SK-N-SH treated with all-trans-retinoic acid at 6 μM for 48 hours (cell line): Measurements from ENCODE around the gene LAIR2.

Experiments
- ATAC-seq: fragments of 200-7000 bp; cut with Tn5 transposase; 3 replicates; pipeline ENCODE4 v1.9.1; 2020; ENCODE audit warnings: mild to moderate bottlenecking, moderate library complexity
- ARNTL ChIP-seq: fragments of 450-650 bp; formaldehyde crosslinking; IDR thresholded peaks from 2 replicates; pipeline ENCODE4 v1.5.0; 2020; ENCODE audit warnings: low read depth, mild to moderate bottlenecking, moderate library complexity, borderline replicate concordance
- BACH2 ChIP-seq: fragments of 250-450 bp; sonication (Bioruptor Pico); IDR thresholded peaks from 2 replicates; pipeline ENCODE4 v1.9.0; 2021; ENCODE audit warnings: mild to moderate bottlenecking, borderline replicate concordance
- CSDC2 ChIP-seq: fragments of 250-450 bp; sonication (Bioruptor Pico); IDR thresholded peaks from 2 replicates; pipeline ENCODE4 v1.5.0; 2020; ENCODE audit warnings: mild to moderate bottlenecking, moderate library complexity
- ESRRG ChIP-seq: fragments of 250-450 bp; sonication (Bioruptor Pico); IDR thresholded peaks from 2 replicates; pipeline ENCODE4 v1.6.1; 2021; ENCODE audit warnings: mild to moderate bottlenecking
- GLIS3 ChIP-seq: fragments of 250-450 bp; sonication (Bioruptor Pico); IDR thresholded peaks from 2 replicates; pipeline ENCODE4 v1.5.0; 2020; ENCODE audit warnings: mild to moderate bottlenecking, moderate library complexity
- ISL1 ChIP-seq: fragments of 250-450 bp; sonication (Bioruptor Pico); IDR thresholded peaks from 2 replicates; pipeline ENCODE4 v2.1.2; 2022; ENCODE audit warnings: mild to moderate bottlenecking, moderate library complexity
- OSR1 ChIP-seq: fragments of 250-450 bp; sonication (Bioruptor Pico); IDR thresholded peaks from 2 replicates; pipeline ENCODE4 v1.8.0; 2022; ENCODE audit warnings: moderate library complexity, mild to moderate bottlenecking, inconsistent platforms
- SNAI2 ChIP-seq: fragments of 250-450 bp; sonication (Bioruptor Pico); IDR thresholded peaks from 2 replicates; pipeline ENCODE4 v1.5.0; 2020; ENCODE audit warnings: mild to moderate bottlenecking, moderate library complexity
- TCF4 ChIP-seq: fragments of 250-450 bp; sonication (Bioruptor Pico); IDR thresholded peaks from 2 replicates; pipeline ENCODE4 v1.8.0; 2021; ENCODE audit warnings: mild to moderate bottlenecking, moderate library complexity, borderline replicate concordance
- TOX ChIP-seq: fragments of 250-450 bp; sonication (Bioruptor Pico); IDR thresholded peaks from 2 replicates; pipeline ENCODE4 v1.8.0; 2021; ENCODE audit warnings: mild to moderate bottlenecking, moderate library complexity, borderline replicate concordance
- ZC3H10 ChIP-seq: fragments of 250-450 bp; sonication (Bioruptor Pico); IDR thresholded peaks from 2 replicates; pipeline ENCODE4 v1.5.1; 2021; ENCODE audit warnings: mild to moderate bottlenecking, moderate library complexity
- ZFP3 ChIP-seq: fragments of 250-450 bp; sonication (Bioruptor Pico); IDR thresholded peaks from 2 replicates; pipeline ENCODE4 v1.5.0; 2020; ENCODE audit warnings: mild to moderate bottlenecking, moderate library complexity
- ZFP30 ChIP-seq: fragments of 450-650 bp; formaldehyde crosslinking; IDR thresholded peaks from 2 replicates; pipeline ENCODE4 v1.5.0; 2022; ENCODE audit warnings: mild to moderate bottlenecking, moderate library complexity
- ZNF565 ChIP-seq: fragments of 450-650 bp; formaldehyde crosslinking; conservative IDR thresholded peaks from 2 replicates; pipeline ENCODE4 v1.5.0; 2020; ENCODE audit warnings: low read depth, mild to moderate bottlenecking, moderate library complexity
- ZNF70 ChIP-seq: fragments of 450-650 bp; formaldehyde crosslinking; IDR thresholded peaks from 2 replicates; pipeline ENCODE4 v1.5.0; 2020; ENCODE audit warnings: mild to moderate bottlenecking, moderate library complexity
- ZNF8 ChIP-seq: fragments of 450-650 bp; formaldehyde crosslinking; IDR thresholded peaks from 2 replicates; pipeline ENCODE4 v1.5.0; 2020; ENCODE audit warnings: mild to moderate bottlenecking, moderate library complexity
- TF ChIP-seq, protein P1 (sequence below): fragments of 250-450 bp; sonication (Bioruptor Pico); IDR thresholded peaks from 2 replicates; pipeline ENCODE4 v1.8.0; 2021; ENCODE audit warnings: low read depth, mild to moderate bottlenecking, moderate library complexity, borderline replicate concordance
- TF ChIP-seq, protein P2 (sequence below): fragments of 250-450 bp; sonication (Bioruptor Pico); IDR thresholded peaks from 2 replicates; pipeline ENCODE4 v1.5.0; 2020; ENCODE audit warnings: mild to moderate bottlenecking, moderate library complexity
- TF ChIP-seq, protein P3 (sequence below): fragments of 250-450 bp; sonication (Bioruptor Pico); IDR thresholded peaks from 2 replicates; pipeline ENCODE4 v1.5.1; 2021; ENCODE audit warnings: mild to moderate bottlenecking, moderate library complexity
- TF ChIP-seq, protein P4 (sequence below): fragments of 250-450 bp; sonication (Bioruptor Pico); IDR thresholded peaks from 2 replicates; pipeline ENCODE4 v1.5.1; 2020; ENCODE audit warnings: low read depth, mild to moderate bottlenecking, moderate library complexity
- TF ChIP-seq, protein P5 (sequence below): fragments of 250-450 bp; sonication (Bioruptor Pico); IDR thresholded peaks from 2 replicates; pipeline ENCODE4 v1.8.0; 2020; ENCODE audit warnings: mild to moderate bottlenecking, moderate library complexity, borderline replicate concordance

The LAIR2 gene

DNA sequence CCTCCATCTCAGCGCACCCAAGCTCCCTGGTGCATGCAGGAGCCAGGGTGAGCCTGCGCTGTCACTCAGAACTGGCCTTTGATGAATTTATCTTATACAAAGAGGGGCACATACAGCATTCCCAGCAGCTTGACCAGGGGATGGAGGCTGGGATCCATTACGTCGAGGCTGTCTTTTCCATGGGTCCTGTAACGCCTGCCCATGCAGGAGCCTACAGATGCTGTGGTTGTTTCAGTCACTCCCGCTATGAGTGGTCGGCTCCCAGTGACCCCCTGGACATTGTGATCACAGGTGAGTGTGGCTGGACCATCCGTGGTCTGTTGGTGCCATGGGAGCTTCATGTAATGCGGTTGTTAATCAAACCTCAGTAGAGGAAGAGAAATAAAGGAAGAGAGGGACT, 33.0 kb downstream of the LAIR2 start:
- TF ChIP-seq, protein P1, sequence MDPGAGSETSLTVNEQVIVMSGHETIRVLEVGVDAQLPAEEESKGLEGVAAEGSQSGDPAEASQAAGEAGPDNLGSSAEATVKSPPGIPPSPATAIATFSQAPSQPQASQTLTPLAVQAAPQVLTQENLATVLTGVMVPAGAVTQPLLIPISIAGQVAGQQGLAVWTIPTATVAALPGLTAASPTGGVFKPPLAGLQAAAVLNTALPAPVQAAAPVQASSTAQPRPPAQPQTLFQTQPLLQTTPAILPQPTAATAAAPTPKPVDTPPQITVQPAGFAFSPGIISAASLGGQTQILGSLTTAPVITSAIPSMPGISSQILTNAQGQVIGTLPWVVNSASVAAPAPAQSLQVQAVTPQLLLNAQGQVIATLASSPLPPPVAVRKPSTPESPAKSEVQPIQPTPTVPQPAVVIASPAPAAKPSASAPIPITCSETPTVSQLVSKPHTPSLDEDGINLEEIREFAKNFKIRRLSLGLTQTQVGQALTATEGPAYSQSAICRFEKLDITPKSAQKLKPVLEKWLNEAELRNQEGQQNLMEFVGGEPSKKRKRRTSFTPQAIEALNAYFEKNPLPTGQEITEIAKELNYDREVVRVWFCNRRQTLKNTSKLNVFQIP (CRISPR knock-in tag): no peak
- TF ChIP-seq, protein P2, sequence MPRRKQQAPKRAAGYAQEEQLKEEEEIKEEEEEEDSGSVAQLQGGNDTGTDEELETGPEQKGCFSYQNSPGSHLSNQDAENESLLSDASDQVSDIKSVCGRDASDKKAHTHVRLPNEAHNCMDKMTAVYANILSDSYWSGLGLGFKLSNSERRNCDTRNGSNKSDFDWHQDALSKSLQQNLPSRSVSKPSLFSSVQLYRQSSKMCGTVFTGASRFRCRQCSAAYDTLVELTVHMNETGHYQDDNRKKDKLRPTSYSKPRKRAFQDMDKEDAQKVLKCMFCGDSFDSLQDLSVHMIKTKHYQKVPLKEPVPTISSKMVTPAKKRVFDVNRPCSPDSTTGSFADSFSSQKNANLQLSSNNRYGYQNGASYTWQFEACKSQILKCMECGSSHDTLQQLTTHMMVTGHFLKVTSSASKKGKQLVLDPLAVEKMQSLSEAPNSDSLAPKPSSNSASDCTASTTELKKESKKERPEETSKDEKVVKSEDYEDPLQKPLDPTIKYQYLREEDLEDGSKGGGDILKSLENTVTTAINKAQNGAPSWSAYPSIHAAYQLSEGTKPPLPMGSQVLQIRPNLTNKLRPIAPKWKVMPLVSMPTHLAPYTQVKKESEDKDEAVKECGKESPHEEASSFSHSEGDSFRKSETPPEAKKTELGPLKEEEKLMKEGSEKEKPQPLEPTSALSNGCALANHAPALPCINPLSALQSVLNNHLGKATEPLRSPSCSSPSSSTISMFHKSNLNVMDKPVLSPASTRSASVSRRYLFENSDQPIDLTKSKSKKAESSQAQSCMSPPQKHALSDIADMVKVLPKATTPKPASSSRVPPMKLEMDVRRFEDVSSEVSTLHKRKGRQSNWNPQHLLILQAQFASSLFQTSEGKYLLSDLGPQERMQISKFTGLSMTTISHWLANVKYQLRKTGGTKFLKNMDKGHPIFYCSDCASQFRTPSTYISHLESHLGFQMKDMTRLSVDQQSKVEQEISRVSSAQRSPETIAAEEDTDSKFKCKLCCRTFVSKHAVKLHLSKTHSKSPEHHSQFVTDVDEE (CRISPR knock-in tag): no peak
- TF ChIP-seq ESRRG: no peak
- TF ChIP-seq ZNF565: no peak
- no peak for ATAC-seq

DNA sequence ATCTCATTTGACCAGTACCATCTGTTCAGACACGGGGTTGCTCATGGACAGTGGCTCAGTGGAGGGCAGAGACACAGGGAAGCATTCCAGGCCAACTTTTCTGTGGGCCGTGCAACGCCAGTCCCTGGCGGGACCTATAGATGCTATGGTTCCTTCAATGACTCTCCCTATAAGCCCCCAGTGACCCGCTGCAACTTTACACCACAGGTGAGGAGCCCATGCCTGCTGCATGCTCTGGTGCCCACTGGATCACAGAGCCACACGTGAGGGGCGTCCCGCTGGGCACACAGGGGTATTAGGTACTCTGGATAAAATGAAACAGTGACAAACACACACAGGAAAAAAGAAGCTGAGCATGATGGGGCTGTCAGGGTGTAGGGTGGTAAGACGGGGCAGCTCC, 34.3 kb downstream of the LAIR2 start:
- no peak for ATAC-seq
- TF ChIP-seq TOX (CRISPR knock-in tag) (no peak), SNAI2 (CRISPR knock-in tag) (no peak), CSDC2 (no peak), ZFP3 (CRISPR knock-in tag) (no peak), ZFP30 (CRISPR knock-in tag) (no peak), ESRRG (no peak), ISL1 (CRISPR knock-in tag) (no peak), ARNTL (CRISPR knock-in tag) (no peak), ZNF8 (CRISPR knock-in tag) (no peak), ZNF565 (no peak), BACH2 (CRISPR knock-in tag) (no peak), TCF4 (CRISPR knock-in tag) (no peak), ZC3H10 (no peak), OSR1 (CRISPR knock-in tag) (no peak), ZNF70 (CRISPR knock-in tag) (no peak)
- TF ChIP-seq, protein P3, sequence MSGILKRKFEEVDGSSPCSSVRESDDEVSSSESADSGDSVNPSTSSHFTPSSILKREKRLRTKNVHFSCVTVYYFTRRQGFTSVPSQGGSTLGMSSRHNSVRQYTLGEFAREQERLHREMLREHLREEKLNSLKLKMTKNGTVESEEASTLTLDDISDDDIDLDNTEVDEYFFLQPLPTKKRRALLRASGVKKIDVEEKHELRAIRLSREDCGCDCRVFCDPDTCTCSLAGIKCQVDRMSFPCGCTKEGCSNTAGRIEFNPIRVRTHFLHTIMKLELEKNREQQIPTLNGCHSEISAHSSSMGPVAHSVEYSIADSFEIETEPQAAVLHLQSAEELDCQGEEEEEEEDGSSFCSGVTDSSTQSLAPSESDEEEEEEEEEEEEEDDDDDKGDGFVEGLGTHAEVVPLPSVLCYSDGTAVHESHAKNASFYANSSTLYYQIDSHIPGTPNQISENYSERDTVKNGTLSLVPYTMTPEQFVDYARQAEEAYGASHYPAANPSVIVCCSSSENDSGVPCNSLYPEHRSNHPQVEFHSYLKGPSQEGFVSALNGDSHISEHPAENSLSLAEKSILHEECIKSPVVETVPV (CRISPR knock-in tag): no peak
- TF ChIP-seq, protein P4, sequence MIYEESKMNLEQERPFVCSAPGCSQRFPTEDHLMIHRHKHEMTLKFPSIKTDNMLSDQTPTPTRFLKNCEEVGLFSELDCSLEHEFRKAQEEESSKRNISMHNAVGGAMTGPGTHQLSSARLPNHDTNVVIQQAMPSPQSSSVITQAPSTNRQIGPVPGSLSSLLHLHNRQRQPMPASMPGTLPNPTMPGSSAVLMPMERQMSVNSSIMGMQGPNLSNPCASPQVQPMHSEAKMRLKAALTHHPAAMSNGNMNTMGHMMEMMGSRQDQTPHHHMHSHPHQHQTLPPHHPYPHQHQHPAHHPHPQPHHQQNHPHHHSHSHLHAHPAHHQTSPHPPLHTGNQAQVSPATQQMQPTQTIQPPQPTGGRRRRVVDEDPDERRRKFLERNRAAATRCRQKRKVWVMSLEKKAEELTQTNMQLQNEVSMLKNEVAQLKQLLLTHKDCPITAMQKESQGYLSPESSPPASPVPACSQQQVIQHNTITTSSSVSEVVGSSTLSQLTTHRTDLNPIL (CRISPR knock-in tag): no peak
- TF ChIP-seq, protein P5, sequence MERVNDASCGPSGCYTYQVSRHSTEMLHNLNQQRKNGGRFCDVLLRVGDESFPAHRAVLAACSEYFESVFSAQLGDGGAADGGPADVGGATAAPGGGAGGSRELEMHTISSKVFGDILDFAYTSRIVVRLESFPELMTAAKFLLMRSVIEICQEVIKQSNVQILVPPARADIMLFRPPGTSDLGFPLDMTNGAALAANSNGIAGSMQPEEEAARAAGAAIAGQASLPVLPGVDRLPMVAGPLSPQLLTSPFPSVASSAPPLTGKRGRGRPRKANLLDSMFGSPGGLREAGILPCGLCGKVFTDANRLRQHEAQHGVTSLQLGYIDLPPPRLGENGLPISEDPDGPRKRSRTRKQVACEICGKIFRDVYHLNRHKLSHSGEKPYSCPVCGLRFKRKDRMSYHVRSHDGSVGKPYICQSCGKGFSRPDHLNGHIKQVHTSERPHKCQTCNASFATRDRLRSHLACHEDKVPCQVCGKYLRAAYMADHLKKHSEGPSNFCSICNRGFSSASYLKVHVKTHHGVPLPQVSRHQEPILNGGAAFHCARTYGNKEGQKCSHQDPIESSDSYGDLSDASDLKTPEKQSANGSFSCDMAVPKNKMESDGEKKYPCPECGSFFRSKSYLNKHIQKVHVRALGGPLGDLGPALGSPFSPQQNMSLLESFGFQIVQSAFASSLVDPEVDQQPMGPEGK (CRISPR knock-in tag): no peak
- TF ChIP-seq, protein P1 (CRISPR knock-in tag): no peak

DNA sequence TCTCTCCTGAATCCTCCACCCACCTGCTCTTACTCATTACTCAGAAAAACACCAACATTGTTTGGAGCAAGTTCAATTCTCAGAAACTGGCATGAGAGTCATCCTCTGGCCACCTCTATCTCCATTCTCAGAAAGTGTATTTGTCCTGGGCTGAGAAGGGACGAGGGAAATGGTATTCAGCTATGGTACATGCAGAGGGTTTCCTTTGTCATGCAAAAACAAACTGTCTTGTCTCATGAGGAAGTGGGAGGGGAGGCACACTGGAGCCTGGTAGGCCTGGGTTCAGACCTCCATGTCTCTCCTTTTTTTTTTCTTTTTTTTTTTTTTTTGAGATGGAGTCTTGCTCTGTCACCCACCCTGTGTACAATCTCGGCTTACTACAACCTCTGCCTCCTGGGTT, 39.1 kb downstream of the LAIR2 start:
- TF ChIP-seq ZNF8 (CRISPR knock-in tag) (no peak), GLIS3 (CRISPR knock-in tag) (no peak), ZFP3 (CRISPR knock-in tag) (no peak), ISL1 (CRISPR knock-in tag) (no peak), ESRRG (no peak), ZNF565 (no peak), BACH2 (CRISPR knock-in tag) (no peak)
- ATAC-seq: no peak
